ENCODE data around the gene ADGRB3. TPM values are rescaled to one million over a fixed set of nuclear protein-coding genes. Genes with fewer than 3 reads are reported as not detected.
"Not testable (repeated sequence)": the region's sequence is repeated elsewhere in the genome, so short reads cannot be mapped to it uniquely, and the experiment has no call there.

The ADGRB3 gene
- total RNA-seq, 1 donor from 2014 or later = 5.1 TPM

DNA sequence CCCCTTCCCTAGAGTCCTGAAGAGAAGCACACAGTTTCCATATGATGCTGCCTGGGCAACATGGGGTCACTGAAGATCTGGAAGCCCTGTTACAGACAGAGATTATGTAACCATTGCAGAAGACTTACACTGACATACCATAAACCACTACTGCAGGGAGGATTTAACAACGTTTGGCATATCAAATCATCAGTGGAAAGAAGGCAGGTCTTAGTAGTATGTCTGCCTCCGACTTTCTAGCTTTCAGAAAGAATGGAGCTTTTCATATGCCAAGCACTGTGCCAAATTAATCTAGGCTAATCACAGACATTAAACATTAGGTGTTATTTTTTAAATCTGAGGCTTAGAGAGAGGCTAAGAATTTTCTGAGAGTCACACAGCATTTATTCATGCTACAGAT lies 144.3 kb downstream of the ADGRB3 start:
- DNase-seq (ENCODE audit: low spot score) = peak; percentile 64

DNA sequence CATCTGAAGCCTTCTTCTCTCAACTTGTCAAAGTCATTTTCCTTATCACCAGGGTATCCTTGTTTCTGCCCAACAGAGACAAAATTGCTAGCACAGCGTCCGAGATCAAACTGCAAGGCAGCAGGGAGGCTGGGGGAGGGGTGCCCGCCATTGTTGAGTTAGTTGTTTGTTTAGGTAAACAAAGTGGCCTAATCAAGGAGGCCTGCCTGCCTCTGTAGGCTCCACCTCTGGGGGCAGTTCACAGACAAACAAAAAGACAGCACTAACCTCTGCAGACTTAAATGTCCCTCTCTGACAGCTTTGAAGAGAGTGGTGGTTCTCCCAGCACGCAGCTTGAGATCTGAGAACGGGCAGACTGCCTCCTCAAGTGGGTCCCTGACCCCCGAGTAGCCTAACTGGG lies 155.0 kb downstream of the ADGRB3 start:
- DNase-seq (ENCODE audit: low spot score) = not testable (repeated sequence)

DNA sequence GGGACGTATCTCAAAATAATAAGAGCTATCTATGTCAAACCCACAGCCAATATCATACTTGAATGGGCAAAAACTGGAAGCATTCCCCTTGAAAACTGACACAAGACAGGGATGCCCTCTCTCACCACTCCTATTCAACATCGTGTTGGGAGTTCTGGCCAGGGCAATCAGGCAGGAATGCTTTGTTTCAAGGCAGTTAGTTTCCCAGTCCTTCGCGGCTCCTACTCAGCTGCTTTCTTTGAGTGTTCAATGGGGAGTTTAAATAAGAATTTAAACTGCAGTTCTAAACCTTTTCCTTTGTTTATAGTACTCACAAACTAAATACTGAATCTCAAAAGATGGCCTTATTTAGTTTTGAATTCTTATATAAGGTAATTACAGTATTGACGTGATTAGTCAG lies 179.9 kb downstream of the ADGRB3 start:
- not testable (repeated sequence) for DNase-seq (ENCODE audit: low spot score)

DNA sequence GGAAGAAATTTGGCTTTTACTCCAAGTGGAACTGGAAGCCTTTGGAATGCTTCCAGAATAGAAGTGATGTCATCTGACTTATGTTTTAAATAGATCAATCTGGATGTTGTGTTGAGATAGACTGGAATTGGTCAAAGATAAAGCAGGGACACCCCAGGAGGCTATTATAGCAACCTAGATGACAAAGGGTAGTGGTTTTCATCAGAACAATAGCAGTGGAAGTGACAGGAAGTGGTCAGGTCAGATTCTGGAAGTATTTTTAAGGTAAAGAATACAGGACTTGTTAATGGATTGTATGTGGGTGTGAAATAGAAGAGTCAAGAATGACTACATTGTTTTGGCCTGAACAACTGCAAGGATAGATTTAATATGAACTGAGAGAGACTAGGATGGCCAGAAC lies 191.4 kb downstream of the ADGRB3 start:
- DNase-seq (ENCODE audit: low spot score) = no peak

DNA sequence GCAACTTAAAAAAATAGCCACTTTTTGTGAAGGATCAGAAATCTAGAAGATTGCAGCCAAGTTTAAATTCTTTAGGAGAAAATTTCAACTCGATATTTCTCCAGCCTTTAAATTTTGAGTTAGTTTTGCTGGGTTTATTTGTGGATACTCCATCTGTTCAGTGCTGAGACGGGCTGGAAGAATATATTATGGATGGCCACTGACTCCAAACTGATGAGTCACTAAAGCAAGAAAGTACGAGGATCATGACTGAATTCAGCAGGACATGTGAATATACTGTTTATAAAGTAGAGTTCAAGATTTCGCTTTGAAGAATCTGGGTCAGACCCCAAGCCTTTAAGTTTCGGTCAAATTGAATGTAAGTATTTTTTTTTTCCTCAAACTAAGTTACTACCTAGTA lies 199.5 kb downstream of the ADGRB3 start:
- DNase-seq (ENCODE audit: low spot score) = no peak

DNA sequence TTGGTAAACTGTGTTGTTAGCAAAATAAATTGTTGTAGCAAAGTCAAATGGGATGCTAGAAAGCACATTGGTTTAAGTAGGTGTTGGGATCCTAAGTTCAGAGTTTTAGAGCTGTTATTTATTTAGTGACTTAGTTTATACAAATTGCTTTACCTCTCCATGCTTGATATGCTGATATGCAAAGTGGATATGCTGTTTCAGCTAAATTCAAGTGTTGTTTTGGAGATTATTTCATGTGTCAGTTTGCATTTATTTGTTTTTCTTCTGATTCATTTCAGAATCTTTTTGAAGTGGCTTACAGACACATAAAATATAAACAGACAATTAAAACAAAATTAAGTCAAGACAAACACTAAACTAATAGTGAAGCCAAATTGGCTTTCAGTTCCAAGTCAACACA lies 203.5 kb downstream of the ADGRB3 start:
- DNase-seq (ENCODE audit: low spot score) = no peak

DNA sequence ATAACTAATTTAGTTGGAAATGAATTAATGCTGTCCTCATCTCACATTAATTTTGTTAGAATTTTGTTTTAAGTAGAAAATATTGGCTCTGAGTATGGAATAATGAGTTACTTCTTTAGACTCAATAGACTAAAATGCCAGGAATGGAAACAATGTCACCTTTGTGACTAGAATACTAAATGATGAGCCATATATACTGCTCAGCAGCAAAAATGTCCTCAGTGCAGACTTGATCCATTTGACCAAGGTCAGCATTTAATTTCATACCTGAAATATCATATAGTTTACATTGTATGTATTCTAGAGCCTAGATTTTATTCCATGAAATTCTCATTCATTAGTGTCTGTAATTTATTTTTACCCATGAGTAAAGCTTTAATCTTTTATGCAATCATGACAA lies 217.7 kb downstream of the ADGRB3 start:
- DNase-seq (ENCODE audit: low spot score) = no peak

DNA sequence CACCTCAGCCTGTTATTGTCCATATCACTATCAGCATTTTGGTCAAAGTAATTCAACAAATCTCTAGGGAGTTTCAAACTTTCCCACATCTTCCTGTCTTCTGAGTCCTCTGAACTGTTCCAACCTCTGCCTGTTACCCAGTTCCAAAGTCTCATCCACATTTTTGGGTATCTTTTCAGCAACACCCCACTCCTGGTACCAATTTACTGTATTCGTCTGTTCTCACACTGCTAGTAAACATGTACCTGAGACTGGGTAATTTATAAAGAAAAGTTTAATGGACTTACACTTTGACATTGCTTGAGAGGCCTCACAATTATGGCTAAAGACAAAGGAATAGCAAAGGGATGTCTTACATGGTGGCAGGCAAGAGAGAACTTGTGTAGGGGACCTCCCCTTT lies 224.2 kb downstream of the ADGRB3 start:
- no peak for DNase-seq (ENCODE audit: low spot score)

DNA sequence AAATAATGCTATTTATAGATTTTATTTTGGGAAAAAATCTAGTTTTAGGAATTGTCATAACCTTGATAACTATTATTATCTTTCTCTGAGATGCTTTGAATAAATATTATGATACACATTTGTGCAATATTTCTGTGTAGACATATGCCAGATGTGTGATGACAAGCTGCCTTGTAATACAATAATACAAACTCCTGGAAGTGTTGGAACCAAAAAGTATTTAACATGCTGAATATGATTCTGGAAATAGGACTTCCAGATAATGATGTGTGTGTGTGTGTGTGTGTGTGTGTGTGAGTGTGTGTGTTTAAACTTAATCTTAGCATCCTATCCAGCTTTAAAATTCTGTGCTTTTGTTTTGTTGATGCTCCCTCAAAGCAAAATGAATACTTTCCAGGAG lies 233.6 kb downstream of the ADGRB3 start:
- no peak for DNase-seq (ENCODE audit: low spot score)

DNA sequence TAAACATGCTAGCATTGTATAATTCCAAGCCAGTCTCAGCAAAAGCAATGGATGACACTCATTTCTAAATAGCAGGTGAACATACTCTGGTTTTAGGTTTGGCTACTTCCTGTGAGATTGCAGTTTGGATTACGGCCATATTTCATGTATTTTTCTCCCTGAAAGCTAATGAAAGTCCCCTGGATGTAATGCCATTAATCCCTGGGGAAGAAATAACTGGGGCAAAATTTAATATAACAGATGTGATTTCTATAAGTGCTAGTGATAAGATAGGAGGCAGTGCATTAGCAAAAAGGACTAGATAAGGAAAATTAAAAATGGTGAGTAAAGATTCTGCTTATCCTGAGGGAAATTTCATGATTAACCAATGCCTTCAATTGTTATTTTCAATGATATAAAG lies 238.2 kb downstream of the ADGRB3 start:
- no peak for DNase-seq (ENCODE audit: low spot score)

DNA sequence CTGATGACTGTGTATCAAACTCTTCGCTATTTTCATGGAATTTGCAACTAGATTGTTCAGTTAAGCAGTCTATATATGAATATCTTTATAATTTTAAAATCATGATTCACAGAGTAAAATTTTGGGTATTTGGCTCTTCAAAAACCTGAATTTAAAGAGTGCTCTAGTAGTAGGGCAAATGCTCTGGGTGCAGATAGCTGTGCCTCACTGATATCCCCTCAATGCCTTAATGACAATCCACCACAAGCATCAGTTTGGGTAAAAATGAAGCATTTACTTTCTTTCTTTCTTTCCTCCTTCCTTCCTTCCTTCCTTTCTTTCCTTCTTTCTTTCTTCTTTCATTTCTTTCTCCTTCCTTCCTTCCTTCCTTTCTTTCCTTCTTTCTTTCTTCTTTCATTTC lies 239.7 kb downstream of the ADGRB3 start:
- DNase-seq (ENCODE audit: low spot score) = no peak

DNA sequence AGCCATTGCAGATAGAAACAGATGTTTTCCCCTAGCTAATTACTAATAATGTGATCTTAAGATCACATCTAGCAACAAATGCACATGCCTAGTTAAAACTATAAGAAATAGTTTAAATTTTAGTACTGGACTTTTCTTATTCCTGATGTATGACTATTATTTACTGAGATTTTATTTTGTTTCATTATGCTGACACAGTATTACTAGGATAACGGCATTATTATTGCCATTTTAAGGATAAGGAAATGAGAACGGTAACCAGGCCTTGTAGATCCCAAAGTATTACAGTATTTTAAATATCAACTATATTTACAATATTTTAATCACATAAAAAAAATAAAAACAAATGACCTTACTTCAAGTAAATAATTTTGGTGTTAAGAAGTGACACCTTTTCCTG lies 240.3 kb downstream of the ADGRB3 start:
- DNase-seq (ENCODE audit: low spot score) = no peak

DNA sequence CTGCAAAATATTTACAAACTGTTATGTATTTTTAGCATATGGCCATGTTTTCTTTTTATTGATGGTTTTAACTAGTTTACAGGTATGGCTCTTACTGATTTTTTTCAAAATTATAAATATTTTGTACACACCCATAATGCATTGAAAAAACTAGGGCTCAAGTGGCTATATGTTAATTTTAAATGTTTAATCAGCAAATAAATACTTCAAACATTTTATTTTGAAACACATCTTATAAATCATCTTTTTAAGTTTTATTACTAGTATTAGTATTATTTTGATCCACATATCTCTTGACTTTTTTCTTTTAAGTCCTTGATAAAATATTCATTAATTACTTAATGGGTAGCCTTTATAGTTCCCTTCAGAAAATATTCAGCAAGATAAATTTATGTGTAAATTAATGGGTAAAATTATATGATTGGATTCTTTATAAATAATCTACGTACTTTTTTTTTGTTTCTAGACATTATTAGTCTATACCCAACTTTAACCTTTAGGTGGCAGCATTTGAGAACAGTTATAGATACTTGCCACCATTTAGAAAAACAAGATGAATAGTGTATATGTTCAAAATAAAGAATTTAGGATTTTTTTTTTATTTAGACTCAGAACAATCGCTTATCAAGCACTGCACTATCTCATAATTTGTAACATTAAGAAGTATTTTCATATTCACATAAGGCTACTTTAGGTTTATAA lies 241.9 kb downstream of the ADGRB3 start:
- peak; percentile 2 for DNase-seq (ENCODE audit: low spot score)

DNA sequence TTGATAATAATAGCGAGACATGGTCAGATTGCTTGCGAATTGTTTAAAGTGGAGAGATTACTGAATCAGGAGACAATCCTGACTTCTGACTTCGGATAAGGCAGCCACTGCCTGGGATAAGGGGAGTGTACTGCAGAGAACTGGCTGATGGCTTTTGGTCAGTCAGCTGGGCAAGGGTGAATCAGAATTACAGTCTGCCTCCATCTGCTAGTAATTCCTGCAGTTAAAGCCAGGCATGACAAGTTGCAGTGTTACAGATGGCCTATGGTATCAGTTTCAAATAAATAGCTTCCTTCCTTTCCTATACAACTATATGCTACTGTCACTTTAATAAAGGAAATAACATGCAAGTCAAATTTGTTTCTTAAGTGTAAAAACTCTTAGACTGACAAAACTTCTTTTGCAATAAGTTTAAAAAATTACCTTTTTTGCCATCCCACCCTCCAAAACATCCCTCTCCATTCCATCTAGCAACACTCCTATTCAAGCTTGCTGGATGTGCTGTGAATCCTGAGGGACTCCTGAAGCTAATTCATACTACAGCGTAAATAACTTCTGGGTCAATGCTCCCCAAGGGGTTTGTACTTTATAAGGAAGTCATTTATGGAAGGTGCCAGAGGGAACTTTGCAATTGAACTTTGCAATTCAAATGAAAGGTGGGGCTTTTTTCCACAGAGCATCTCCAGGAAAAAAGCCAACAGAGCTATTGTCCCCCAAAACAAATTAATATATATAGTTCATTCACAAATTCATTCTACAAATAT lies 245.2 kb downstream of the ADGRB3 start:
- peak; percentile 1 for DNase-seq (ENCODE audit: low spot score)

DNA sequence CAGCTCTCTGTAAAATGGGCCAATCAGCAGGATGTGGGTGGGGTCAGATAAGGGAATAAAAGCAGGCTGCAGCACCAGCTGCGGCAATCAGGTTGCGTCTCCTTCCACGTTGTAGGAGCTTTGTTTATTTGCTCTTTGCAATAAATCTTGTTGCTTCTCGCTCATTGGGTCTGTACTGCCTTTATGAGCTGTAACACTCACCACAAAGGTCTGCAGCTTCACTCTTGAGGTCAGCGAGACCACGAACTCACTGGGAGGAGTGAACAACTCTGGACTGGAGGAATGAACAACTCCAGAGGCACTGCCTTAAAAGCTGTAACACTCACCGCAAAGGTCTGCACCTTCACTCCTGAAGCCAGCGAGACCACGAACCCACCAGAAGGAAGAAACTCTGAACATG lies 248.2 kb downstream of the ADGRB3 start:
- not testable (repeated sequence) for DNase-seq (ENCODE audit: low spot score)

DNA sequence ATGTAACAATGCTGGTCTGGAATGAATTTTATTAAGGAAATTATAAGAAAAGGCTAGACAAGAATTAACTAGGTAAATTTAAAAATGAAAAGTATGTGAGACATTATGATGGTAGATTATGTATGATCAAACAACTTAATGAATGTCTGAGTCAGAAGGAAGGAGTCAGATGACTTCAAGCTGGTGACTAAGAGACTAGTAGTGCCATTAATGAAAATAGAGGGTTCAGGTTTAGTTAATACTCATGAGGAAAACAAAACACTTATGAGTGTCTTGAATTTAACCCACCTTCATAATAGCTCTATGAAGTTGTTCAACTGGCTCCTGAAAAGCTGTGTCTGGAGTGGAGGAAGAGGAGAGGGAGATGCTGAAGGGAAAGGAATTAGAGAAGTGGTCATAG lies 256.3 kb downstream of the ADGRB3 start:
- DNase-seq (ENCODE audit: low spot score) = no peak

DNA sequence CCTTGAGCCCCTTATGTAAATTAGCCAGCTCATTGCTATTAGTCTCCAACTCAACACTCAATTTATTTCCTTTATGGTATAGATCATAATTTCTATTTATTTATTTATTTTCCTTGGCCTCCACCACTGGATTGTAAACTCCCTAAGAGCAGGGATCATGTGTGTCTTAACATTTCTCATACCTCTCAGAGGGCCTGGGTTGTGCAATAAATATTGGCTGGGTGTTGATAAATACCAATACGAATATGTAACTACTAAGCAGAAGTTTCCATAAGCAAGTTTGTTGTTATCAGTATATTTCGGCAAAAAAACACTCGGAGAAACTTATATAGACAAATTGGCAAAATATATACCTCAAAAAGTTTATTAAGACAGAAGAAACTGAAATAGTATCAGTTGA lies 257.4 kb downstream of the ADGRB3 start:
- DNase-seq (ENCODE audit: low spot score) = no peak

DNA sequence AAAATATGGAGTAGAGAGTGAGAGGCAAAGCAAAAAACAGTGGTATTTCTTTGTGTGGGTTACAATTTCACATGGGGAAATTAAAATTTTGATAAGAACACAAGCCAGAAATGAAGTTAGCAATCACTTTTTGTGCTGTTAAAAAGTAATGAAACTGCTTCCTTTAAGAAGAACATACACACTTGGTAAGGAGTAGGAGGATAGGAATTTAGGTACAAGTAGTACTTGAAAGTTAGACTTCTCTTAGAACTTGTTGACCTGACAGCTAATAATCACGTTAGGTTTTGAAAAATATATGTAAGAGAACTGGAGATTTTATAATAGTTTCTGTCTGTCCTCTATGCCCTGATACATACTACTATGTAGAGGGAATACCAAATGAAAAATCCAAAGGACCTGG lies 260.8 kb downstream of the ADGRB3 start:
- DNase-seq (ENCODE audit: low spot score) = no peak

DNA sequence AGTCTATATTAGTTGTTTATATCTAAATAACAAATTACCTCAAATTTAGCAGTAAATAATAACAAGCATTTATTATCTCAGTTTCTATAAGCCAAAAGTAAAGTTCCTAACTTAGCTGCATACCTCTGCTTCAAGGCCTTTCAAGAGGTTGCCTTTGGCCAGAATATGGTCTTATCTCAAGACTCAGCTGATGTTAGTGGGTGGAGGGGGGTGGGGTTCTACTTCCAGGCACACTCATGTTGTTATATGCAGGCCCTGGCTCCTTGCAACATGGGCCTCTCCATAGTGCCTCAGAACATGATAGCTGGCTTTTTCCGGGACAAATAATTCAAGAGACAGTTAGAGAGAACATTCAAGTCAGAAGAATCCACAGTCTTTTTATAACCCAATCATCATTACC lies 266.0 kb downstream of the ADGRB3 start:
- DNase-seq (ENCODE audit: low spot score) = no peak

DNA sequence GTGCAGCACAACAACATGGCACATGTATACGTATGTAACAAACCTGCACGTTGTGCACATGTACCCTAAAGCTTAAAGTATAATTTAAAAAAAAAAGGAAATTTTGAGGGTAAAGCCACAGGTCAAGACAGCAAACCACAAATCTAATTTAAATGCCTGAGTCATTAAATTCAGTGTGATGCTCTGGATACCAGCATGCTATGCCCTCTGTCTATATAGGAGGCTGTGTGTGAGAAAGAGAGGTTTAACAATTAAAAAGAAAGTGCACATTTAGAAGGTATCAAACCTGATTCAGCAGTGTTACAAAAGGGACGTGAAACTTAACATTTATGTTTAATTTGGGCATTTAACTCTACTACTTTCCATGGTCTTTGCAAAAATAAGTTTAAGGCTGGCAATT lies 276.3 kb downstream of the ADGRB3 start:
- DNase-seq (ENCODE audit: low spot score) = no peak

DNA sequence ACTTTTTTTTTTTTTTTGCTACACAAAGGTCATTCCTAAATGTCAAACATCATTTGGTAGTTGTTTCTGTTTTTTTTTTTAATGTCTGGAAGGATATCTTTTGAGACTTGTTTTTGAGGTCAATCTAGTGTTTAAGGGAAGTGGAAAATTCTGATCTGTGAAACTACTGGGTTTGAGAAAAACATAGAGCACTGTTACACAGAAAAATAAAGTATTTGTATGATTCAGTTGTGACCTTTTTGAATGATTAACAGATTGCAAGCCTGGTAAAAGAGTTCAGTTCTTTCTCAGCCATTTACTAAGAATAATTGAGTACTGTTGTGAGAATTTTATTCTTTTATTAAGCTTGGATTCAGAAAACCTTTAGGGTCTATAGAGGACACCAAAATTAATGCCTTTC lies 276.7 kb downstream of the ADGRB3 start:
- DNase-seq (ENCODE audit: low spot score) = no peak

DNA sequence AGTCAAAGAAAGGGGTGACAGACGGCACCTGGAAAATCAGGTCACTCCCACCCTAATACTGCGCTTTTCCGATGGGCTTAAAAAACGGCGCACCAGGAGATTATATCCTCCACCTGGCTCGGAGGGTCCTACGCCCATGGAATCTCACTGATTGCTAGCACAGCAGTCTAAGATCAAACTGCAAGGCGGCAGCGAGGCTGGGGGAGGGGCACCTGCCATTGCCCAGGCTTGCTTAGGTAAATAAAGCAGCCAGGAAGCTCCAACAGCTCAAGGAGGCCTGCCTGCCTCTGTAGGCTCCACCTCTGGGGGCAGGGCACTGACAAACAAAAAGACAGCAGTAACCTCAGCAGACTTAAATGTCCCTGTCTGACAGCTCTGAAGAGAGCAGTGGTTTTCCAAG lies 277.7 kb downstream of the ADGRB3 start:
- DNase-seq (ENCODE audit: low spot score) = not testable (repeated sequence)

DNA sequence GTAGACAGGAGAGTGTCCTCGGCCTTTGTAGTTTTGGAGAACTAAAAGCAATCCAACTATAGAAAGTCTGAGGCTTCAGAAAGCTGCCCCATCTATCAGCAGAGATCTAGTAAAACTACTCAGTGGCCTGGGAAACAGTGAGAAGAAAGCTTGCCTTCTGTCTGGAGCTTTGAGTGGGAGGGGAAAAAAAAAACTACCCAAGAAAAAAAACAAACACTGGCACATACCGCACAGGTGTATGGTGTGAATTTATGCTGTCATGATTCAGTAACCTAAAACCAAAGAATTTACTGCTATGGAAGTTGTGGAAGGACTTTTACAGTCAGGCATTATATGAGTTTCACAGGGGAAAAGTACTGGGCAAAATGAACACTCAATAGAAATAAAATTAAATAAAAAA lies 280.5 kb downstream of the ADGRB3 start:
- DNase-seq (ENCODE audit: low spot score) = no peak
